Activated CD8-positive, alpha-beta memory T cell treated with anti-CD3 and anti-CD28 coated beads for 36 hours (primary cell): ENCODE measurements around the gene PLEKHG4. TPM values are rescaled to one million over a fixed set of nuclear protein-coding genes. Genes with fewer than 3 reads are reported as not detected.

Experiments
- CTCF ChIA-PET: fragments of 350-600 bp; sonication (Branson Sonifier 250); formaldehyde crosslinking; loops from one replicate; lab custom pipeline; 2021; ENCODE audit warnings: antibody characterized with exemption; lab: Charles Lee
- POLR2A ChIA-PET: fragments of 350-600 bp; sonication (Branson Sonifier 250); formaldehyde crosslinking; loops from one replicate; lab custom pipeline; 2021; ENCODE audit warnings: antibody characterized with exemption; lab: Charles Lee
- total RNA-seq, 2 experiments: library from RNA; stranded (reverse); gene quantifications; one replicate each; pipeline ENCODE4 v1.2.3, GENCODE V29; 2021

PLEKHG4 gene
- total RNA-seq, 2 experiments from 2014 or later, result 25.8 to 26.1 TPM

GRCh38 chr16:67243481-67243880 is 35.9 kb upstream of the PLEKHG4 start:
- ChIA-PET CTCF (interaction anchor here (1.2 to 6.9 kb wide), 2 partner anchors 16 to 225 kb away, joined by 5 to 30 read pairs; partner anchors contain the start of gene TMEM208), POLR2A (interaction anchor here (1.0 to 3.8 kb wide), 4 partner anchors 7 to 68 kb away, joined by 5 to 18 read pairs (median 9); partner anchors contain the start of gene TMEM208)

DNA sequence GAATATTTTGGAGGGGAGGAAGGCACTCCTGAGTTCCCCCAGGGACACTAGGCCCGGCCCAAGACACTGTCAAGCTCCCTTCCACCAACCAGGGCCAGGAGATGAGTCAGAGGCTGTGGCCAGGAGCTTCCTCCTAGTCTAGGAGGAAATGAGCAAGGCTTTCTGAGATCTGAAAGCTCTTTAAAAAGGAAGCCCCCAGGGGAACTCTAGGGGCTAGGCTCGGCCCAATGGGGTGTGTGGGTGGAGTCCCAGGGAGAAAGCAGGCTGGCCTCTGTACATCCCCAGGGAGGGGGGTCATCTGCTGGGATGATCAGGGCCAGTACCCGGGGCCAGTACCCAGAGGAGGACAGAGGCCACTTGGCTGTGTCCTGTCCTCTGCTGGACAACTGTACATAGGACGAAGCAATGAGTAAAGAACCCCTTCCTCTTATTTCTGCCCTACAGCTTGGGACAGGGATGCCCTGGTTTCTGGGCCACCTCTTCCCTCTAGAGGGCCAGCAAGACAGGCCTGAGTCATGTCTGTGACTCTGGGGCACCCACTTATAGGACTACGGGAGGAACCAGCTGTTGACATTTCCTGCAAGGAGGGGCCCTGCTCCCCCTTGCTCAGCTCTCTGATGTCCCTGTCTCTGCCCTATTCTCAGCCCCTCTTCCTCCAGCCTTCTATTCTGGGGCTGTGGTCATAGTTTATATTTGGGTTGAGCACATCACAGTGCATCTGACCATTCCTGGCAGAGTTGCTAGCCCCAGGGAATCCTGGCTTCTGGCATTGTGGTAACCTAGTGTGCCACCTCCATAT is 34.7 kb upstream of the PLEKHG4 start:
- ChIA-PET POLR2A (interaction anchor here (1.0 to 3.8 kb wide), 5 partner anchors 9 to 67 kb away, joined by 3 to 18 read pairs (median 6); partner anchors contain the start of gene TMEM208), CTCF (interaction anchor here (1.0 to 6.9 kb wide), 6 partner anchors 17 to 226 kb away, joined by 3 to 30 read pairs (median 4); partner anchors contain the start of genes TMEM208 and ZDHHC1)

DNA sequence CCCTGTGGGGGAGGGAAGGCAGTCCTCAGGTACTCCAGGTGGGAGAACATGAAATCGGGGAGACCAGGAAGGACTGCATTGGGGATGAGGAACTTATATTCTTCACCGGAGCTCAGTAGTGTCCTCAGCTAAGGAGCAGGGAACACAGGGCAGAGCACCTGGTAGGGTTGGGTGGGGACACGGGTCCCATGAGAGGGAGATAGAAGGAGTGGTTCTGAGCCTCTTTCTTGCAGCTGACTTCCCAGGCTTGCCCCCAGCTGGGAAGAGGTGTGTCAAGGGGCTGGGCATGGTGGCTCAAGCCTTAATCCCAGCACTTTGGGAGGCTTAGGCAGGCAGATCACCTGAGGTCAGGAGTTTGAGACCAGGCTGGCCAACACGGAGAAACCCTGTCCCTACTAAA is 34.1 kb upstream of the PLEKHG4 start:
- POLR2A ChIA-PET, result interaction anchor here (1.9 to 3.8 kb wide), 3 partner anchors 9 to 18 kb away, joined by 6 to 18 read pairs (median 12); partner anchors contain the start of gene TMEM208
- CTCF ChIA-PET, result interaction anchor here (0.6 to 6.9 kb wide), 6 partner anchors 17 to 171 kb away, joined by 3 to 30 read pairs (median 4); partner anchors contain the start of genes KCTD19, LRRC36, TMEM208 and ZDHHC1

GRCh38 chr16:67245674-67246080 is 33.7 kb upstream of the PLEKHG4 start:
- ChIA-PET CTCF (interaction anchor here (0.6 to 6.9 kb wide), 6 partner anchors 8 to 93 kb away, joined by 3 to 30 read pairs (median 5); partner anchors contain the start of genes KCTD19, LRRC36 and TMEM208), POLR2A (interaction anchor here (0.7 to 3.8 kb wide), 5 partner anchors 10 to 136 kb away, joined by 3 to 18 read pairs (median 6); partner anchors contain the start of genes PHAF1 and TMEM208)

DNA sequence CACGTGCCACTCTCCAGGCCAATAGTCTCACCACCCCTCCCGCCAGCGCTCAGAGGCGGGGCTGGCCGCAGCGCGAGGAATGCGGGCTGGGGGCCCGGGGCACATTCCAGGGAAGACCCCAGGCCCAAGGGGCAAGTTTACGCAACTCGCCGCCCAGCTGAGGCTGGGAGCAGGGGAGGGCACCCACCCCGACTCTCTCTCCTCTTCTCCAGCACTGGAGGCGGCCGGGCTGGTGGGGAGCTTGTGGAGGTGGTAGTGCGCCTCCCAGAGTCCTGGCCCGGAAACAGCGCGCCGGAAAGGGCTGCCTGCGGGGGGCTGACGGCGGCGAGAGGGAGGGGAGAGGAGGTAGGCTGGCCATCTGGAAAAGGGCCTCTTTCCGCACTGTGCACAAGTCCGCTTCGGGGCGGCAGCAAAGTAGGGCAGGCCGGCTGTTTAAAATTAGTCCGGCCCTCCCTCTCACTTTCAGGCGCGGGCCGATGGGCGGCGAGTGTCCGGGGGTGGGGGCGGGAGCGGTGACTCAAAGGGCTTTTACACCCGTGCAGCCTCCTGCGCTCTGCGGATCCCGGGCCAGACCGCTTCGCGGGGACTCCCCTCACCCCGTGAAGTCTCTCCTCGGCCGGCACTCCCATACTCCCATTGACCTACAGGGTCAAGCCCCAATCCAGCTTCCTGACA is 33.1 kb upstream of the PLEKHG4 start:
- POLR2A ChIA-PET, result interaction anchor here (0.7 to 3.8 kb wide), 3 partner anchors 17 to 137 kb away, joined by 3 to 18 read pairs (median 4); partner anchors contain the start of genes PHAF1 and TMEM208
- CTCF ChIA-PET, result interaction anchor here (0.7 to 6.9 kb wide), 7 partner anchors 9 to 93 kb away, joined by 3 to 30 read pairs (median 6); partner anchors contain the start of gene TMEM208

DNA sequence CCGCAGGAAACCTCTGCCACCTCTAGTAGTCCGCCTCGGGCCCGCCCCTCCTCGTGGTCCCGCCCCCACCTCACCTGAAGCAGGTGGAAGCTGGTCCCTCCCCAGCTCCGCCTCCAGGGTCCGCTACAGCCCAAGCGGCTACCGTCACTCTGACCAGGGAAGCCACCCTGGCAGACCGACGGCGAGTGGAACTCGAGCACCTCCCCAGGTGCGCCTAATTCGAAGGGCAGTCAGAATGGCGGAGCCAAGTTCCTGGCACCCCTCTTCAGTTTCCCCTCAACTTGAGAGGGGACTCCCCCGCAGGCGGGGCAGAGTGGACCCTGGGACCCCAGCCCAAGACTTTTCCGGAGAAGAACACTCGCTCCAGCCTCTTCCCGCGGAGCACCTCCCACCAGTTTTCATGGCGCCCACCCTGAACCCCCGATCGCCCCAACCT is 32.6 kb upstream of the PLEKHG4 start:
- ChIA-PET CTCF (interaction anchor here (0.7 to 6.9 kb wide), 5 partner anchors 15 to 68 kb away, joined by 3 to 30 read pairs (median 6); partner anchors contain the start of gene TMEM208), POLR2A (interaction anchor here (0.6 to 1.7 kb wide), 3 partner anchors 18 to 71 kb away, joined by 3 to 10 read pairs (median 3); partner anchors contain the start of gene TMEM208)

GRCh38 chr16:67247192-67248072 is 31.9 kb upstream of the PLEKHG4 start, which contains the start of gene FHOD1:
Gene FHOD1, minus strand, starts transcription at chr16:67247481. Its CDS starts 71 bp downstream, at chr16:67247410.
- CTCF ChIA-PET, result interaction anchor here (0.7 to 6.9 kb wide), 6 partner anchors 15 to 67 kb away, joined by 3 to 30 read pairs (median 6); partner anchors contain the start of gene TMEM208

GRCh38 chr16:67248073-67248400 is 31.3 kb upstream of the PLEKHG4 start:
- POLR2A ChIA-PET, result interaction anchor here (0.6 to 2.2 kb wide), 3 partner anchors 11 to 21 kb away, joined by 3 to 10 read pairs (median 5); partner anchors contain the start of gene TMEM208

More at GRCh38 chr16:67247192-67248072, 31.9 kb upstream of the PLEKHG4 start, which contains the start of gene FHOD1:
- POLR2A ChIA-PET, result interaction anchor here (0.6 to 2.2 kb wide), 3 partner anchors 18 to 72 kb away, joined by 3 to 10 read pairs (median 5); partner anchors contain the start of gene TMEM208

DNA sequence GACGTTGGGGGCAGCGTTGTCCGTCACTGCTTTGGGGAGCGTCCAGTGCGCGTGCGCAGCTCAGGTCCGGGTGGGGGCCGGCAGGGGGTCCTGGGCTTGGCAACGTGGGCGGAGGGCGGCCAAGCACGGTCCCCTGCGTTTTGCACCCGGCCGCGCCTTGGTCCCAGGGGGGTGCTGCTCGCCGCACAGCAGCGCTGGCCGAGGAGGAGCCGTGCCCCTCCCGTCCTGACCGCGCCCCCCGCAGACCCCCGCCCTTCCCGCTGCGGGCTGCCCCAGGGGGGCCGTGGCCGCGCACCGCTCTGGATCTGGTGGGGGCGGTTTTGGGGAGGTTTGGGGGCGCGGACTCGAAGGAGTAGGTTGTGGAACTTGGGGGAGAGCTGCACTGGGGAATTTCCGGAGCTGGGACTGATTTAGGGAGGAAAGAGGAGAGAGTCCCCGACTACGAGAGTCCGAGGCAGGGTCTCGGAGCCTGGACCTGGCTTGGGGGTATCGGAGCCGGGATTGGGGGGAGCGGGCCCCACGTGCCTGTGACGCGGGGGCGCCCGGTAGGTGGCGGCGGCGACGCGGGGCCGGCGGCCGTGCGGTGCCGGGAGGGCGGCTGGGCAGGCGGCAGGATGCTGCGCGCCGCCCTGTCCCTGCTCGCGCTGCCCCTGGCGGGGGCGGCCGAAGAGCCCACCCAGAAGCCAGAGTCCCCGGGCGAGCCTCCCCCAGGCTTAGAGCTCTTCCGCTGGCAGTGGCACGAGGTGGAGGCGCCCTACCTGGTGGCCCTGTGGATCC is 30.7 kb upstream of the PLEKHG4 start, which contains the start of gene SLC9A5:
Gene SLC9A5 (plus strand): TSS at position 579 of the 777 bp plus-strand sequence. CDS start 36 bp downstream, at position 615.
- POLR2A ChIA-PET, result interaction anchor here (0.6 to 2.2 kb wide), 5 partner anchors 10 to 21 kb away, joined by 3 to 10 read pairs (median 3); partner anchors contain the start of gene TMEM208
- CTCF ChIA-PET, result interaction anchor here (0.6 to 6.9 kb wide), 7 partner anchors 11 to 222 kb away, joined by 3 to 30 read pairs (median 5); partner anchors contain the start of gene TMEM208

More at GRCh38 chr16:67248073-67248400, 31.3 kb upstream of the PLEKHG4 start:
- CTCF ChIA-PET, result interaction anchor here (1.1 to 6.9 kb wide), 4 partner anchors 12 to 63 kb away, joined by 5 to 30 read pairs (median 7); partner anchors contain the start of gene TMEM208

DNA sequence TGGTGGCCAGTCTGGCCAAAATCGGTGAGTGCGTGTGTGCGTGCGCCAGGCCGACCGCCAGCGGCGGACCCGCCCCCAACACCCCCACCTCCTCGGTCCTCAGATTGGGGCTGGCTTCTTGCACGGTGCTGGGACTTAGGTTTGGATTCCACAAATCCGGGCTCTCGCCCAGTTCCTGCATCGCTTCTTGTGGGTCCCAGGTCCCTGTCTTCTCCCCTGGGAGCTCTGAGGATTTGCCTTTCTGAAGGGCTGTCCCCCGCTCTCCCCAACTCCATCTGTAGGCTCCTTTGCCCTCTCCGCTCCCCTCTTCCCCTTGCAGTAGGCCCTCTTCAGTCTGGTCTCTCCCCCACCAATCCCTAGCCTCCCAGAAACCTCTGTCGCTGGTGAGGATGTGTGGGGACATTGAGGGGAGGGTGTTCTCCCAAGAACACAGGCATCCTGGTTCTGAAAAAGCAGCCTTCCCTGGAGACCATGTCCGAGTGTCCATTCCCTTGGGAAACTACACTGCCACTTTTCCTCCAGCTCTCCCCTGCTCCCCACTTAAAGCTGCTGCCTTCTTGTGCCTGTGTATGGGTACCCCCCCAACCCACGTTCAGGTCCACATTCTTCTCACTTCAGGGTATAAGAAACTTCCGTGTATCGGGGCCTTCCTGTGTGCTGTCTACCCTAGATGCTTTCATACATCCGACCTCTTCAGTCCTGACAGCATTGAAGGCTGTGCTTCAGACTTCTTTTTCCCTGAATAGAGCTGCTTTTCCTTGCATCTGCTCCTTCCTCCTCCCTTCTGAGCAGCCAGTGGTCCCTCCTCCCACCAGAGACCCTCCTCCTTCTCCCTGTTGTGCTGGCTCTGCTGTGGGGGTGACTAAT is 29.9 kb upstream of the PLEKHG4 start:
- POLR2A ChIA-PET, result interaction anchor here (0.6 to 2.2 kb wide), 4 partner anchors 11 to 241 kb away, joined by 3 to 5 read pairs (median 3); no protein-coding TSS in a partner anchor
- CTCF ChIA-PET, result interaction anchor here (0.6 to 2.3 kb wide), 5 partner anchors 10 to 221 kb away, joined by 3 to 7 read pairs (median 5); no protein-coding TSS in a partner anchor

- POLR2A ChIA-PET, result interaction anchor here (0.6 kb wide), 1 partner anchor 241 kb away, joined by 3 read pairs; no protein-coding TSS in a partner anchor
Measured at GRCh38 chr16:67250045-67250327, 29.3 kb upstream of the PLEKHG4 start.

GRCh38 chr16:67252609-67253497 is 26.5 kb upstream of the PLEKHG4 start:
- CTCF ChIA-PET, result no interaction called here
- POLR2A ChIA-PET, result no interaction called here

More at GRCh38 chr16:67250045-67250327, 29.3 kb upstream of the PLEKHG4 start:
- CTCF ChIA-PET, result interaction anchor here (1.6 kb wide), 1 partner anchor 14 kb away, joined by 5 read pairs; no protein-coding TSS in a partner anchor

- ChIA-PET POLR2A (no interaction called here), CTCF (no interaction called here)
Measured at GRCh38 chr16:67254801-67255552, 24.4 kb upstream of the PLEKHG4 start.
